NB4 (cell line): ENCODE results near the gene PLEKHM2.

Source experiments
- POLR2A ChIP-seq: IDR thresholded peaks from 2 replicates; pipeline ENCODE4 v1.6.1; 2011; ENCODE audit warnings: mild to moderate bottlenecking; ENCODE audit not compliant: insufficient read length; ENCODE audit errors: extremely low read depth
- TF ChIP-seq, protein P1 (sequence below): IDR thresholded peaks from one replicate; pipeline ENCODE4 v1.5.1; 2012; ENCODE audit warnings: low read depth, low read length

DNA sequence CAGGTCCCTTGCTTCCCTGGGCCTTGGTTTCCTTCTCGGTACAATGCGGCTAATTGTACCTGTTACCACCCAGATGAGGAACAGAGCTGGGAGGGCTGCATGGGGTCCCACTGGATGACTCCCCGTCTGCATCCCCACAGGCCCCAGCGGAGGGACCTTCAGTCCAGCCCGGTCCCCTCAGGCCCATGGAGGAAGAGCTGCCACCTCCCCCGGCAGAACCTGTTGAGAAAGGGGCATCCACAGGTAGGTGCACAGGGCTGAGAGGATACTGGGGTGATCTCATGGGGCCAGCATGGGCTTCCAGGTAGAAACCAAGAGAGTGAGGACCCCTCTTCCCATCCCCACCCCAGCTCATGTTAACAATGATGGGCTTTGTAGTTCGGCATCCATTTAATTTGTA is 84.3 kb downstream of the PLEKHM2 start:
- TF ChIP-seq, protein P1, sequence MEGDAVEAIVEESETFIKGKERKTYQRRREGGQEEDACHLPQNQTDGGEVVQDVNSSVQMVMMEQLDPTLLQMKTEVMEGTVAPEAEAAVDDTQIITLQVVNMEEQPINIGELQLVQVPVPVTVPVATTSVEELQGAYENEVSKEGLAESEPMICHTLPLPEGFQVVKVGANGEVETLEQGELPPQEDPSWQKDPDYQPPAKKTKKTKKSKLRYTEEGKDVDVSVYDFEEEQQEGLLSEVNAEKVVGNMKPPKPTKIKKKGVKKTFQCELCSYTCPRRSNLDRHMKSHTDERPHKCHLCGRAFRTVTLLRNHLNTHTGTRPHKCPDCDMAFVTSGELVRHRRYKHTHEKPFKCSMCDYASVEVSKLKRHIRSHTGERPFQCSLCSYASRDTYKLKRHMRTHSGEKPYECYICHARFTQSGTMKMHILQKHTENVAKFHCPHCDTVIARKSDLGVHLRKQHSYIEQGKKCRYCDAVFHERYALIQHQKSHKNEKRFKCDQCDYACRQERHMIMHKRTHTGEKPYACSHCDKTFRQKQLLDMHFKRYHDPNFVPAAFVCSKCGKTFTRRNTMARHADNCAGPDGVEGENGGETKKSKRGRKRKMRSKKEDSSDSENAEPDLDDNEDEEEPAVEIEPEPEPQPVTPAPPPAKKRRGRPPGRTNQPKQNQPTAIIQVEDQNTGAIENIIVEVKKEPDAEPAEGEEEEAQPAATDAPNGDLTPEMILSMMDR: no peak
- no peak for TF ChIP-seq POLR2A
